ENCODE results near the gene IL12RB2. TPM values are rescaled to one million over a fixed set of nuclear protein-coding genes. Genes with fewer than 3 reads are reported as not detected.

Gene IL12RB2
- total and polyA plus RNA-seq, 10 of the 15 experiments (the other 5 are each of a cell fraction or from before 2014, with no cell fraction given): 0.15 to 1.1 (median 0.54) TPM; not detected in 1

DNA sequence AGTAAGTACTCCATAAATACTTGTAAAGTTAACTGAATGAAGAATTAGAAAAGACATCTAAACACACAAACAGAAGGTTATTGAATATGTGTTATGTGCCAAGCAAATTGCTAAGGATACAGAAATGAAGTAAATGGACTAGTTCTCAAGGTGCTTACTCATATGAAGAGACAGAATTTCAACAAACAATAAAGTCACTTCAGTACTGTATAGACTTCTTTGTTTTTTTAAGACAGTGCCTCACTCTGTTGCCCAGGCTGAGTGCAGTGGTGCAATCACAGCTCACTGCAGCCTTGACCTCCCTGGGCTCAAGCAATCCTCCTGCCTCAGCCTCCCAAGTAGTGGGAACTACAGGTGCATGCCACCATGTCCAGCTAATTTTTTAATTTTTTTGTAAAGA is 65.2 kb downstream of the IL12RB2 start (continued):
- TF ChIP-seq, protein P1, sequence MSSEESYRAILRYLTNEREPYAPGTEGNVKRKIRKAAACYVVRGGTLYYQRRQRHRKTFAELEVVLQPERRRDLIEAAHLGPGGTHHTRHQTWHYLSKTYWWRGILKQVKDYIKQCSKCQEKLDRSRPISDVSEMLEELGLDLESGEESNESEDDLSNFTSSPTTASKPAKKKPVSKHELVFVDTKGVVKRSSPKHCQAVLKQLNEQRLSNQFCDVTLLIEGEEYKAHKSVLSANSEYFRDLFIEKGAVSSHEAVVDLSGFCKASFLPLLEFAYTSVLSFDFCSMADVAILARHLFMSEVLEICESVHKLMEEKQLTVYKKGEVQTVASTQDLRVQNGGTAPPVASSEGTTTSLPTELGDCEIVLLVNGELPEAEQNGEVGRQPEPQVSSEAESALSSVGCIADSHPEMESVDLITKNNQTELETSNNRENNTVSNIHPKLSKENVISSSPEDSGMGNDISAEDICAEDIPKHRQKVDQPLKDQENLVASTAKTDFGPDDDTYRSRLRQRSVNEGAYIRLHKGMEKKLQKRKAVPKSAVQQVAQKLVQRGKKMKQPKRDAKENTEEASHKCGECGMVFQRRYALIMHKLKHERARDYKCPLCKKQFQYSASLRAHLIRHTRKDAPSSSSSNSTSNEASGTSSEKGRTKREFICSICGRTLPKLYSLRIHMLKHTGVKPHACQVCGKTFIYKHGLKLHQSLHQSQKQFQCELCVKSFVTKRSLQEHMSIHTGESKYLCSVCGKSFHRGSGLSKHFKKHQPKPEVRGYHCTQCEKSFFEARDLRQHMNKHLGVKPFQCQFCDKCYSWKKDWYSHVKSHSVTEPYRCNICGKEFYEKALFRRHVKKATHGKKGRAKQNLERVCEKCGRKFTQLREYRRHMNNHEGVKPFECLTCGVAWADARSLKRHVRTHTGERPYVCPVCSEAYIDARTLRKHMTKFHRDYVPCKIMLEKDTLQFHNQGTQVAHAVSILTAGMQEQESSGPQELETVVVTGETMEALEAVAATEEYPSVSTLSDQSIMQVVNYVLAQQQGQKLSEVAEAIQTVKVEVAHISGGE (CRISPR knock-in tag; IDR thresholded peaks at IDR 0.05): no peak
- TF ChIP-seq, protein P2, sequence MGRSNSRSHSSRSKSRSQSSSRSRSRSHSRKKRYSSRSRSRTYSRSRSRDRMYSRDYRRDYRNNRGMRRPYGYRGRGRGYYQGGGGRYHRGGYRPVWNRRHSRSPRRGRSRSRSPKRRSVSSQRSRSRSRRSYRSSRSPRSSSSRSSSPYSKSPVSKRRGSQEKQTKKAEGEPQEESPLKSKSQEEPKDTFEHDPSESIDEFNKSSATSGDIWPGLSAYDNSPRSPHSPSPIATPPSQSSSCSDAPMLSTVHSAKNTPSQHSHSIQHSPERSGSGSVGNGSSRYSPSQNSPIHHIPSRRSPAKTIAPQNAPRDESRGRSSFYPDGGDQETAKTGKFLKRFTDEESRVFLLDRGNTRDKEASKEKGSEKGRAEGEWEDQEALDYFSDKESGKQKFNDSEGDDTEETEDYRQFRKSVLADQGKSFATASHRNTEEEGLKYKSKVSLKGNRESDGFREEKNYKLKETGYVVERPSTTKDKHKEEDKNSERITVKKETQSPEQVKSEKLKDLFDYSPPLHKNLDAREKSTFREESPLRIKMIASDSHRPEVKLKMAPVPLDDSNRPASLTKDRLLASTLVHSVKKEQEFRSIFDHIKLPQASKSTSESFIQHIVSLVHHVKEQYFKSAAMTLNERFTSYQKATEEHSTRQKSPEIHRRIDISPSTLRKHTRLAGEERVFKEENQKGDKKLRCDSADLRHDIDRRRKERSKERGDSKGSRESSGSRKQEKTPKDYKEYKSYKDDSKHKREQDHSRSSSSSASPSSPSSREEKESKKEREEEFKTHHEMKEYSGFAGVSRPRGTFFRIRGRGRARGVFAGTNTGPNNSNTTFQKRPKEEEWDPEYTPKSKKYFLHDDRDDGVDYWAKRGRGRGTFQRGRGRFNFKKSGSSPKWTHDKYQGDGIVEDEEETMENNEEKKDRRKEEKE (IDR thresholded peaks at IDR 0.05): no peak
- TF ChIP-seq RUNX3 (IDR thresholded peaks at IDR 0.05; ENCODE audit: low read length) (no peak), NFXL1 (IDR thresholded peaks at IDR 0.05; ENCODE audit: borderline replicate concordance) (no peak), EP300 (IDR thresholded peaks at IDR 0.05; ENCODE audit: borderline replicate concordance in 1 of 2, control insufficient read depth in 1 of 2, low read depth in 2 of 2, low read length in 2 of 2) (no peak), TBL1XR1 (IDR thresholded peaks at IDR 0.05; ENCODE audit: low read depth, low read length) (no peak)
- TF ChIP-seq, protein P3, sequence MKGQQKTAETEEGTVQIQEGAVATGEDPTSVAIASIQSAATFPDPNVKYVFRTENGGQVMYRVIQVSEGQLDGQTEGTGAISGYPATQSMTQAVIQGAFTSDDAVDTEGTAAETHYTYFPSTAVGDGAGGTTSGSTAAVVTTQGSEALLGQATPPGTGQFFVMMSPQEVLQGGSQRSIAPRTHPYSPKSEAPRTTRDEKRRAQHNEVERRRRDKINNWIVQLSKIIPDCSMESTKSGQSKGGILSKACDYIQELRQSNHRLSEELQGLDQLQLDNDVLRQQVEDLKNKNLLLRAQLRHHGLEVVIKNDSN (IDR thresholded peaks at IDR 0.05; ENCODE audit: borderline replicate concordance, extremely low read length, insufficient read depth, low read depth, low read length): no peak
- TF ChIP-seq, protein P4, sequence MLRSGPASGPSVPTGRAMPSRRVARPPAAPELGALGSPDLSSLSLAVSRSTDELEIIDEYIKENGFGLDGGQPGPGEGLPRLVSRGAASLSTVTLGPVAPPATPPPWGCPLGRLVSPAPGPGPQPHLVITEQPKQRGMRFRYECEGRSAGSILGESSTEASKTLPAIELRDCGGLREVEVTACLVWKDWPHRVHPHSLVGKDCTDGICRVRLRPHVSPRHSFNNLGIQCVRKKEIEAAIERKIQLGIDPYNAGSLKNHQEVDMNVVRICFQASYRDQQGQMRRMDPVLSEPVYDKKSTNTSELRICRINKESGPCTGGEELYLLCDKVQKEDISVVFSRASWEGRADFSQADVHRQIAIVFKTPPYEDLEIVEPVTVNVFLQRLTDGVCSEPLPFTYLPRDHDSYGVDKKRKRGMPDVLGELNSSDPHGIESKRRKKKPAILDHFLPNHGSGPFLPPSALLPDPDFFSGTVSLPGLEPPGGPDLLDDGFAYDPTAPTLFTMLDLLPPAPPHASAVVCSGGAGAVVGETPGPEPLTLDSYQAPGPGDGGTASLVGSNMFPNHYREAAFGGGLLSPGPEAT (IDR thresholded peaks at IDR 0.05; ENCODE audit: low read depth): no peak
- TF ChIP-seq, protein P5, sequence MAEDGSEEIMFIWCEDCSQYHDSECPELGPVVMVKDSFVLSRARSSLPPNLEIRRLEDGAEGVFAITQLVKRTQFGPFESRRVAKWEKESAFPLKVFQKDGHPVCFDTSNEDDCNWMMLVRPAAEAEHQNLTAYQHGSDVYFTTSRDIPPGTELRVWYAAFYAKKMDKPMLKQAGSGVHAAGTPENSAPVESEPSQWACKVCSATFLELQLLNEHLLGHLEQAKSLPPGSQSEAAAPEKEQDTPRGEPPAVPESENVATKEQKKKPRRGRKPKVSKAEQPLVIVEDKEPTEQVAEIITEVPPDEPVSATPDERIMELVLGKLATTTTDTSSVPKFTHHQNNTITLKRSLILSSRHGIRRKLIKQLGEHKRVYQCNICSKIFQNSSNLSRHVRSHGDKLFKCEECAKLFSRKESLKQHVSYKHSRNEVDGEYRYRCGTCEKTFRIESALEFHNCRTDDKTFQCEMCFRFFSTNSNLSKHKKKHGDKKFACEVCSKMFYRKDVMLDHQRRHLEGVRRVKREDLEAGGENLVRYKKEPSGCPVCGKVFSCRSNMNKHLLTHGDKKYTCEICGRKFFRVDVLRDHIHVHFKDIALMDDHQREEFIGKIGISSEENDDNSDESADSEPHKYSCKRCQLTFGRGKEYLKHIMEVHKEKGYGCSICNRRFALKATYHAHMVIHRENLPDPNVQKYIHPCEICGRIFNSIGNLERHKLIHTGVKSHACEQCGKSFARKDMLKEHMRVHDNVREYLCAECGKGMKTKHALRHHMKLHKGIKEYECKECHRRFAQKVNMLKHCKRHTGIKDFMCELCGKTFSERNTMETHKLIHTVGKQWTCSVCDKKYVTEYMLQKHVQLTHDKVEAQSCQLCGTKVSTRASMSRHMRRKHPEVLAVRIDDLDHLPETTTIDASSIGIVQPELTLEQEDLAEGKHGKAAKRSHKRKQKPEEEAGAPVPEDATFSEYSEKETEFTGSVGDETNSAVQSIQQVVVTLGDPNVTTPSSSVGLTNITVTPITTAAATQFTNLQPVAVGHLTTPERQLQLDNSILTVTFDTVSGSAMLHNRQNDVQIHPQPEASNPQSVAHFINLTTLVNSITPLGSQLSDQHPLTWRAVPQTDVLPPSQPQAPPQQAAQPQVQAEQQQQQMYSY (CRISPR knock-in tag; IDR thresholded peaks at IDR 0.05): no peak
